GM10266 (cell line): ENCODE data around the gene SLC16A10.

Experiments
- DNase-seq: peaks from one replicate; pipeline ENCODE4 v3.0.0; 2012; ENCODE audit errors: extremely low spot score
- CTCF ChIP-seq: IDR thresholded peaks from 2 replicates; pipeline ENCODE4 v1.5.1; 2012; ENCODE audit warnings: mild to moderate bottlenecking, low read depth; ENCODE audit not compliant: control insufficient read depth, insufficient read depth; ENCODE audit errors: missing control alignments

SLC16A10 gene

GRCh38 chr6:111265842-111266241 lies 178.5 kb downstream of the SLC16A10 start:
- no peak for DNase-seq
- no peak for TF ChIP-seq CTCF

- no peak for TF ChIP-seq CTCF
- DNase-seq, result no peak
Observed at GRCh38 chr6:111266276-111266675, 179.0 kb downstream of the SLC16A10 start.

- TF ChIP-seq CTCF, result no peak
- no peak for DNase-seq
Observed at GRCh38 chr6:111267764-111268333, 180.5 kb downstream of the SLC16A10 start.

GRCh38 chr6:111269401-111269970 lies 182.2 kb downstream of the SLC16A10 start:
- no peak for TF ChIP-seq CTCF
- no peak for DNase-seq

GRCh38 chr6:111270121-111270520 lies 182.8 kb downstream of the SLC16A10 start:
- no peak for DNase-seq
- no peak for TF ChIP-seq CTCF

- no peak for TF ChIP-seq CTCF
- DNase-seq, result no peak
Observed at GRCh38 chr6:111274593-111275217, 187.4 kb downstream of the SLC16A10 start.

- TF ChIP-seq CTCF, result no peak
- DNase-seq, result no peak
Observed at GRCh38 chr6:111276335-111276734, 189.0 kb downstream of the SLC16A10 start.
